ENCODE results near the gene NKX1-2.

Gene NKX1-2

DNA sequence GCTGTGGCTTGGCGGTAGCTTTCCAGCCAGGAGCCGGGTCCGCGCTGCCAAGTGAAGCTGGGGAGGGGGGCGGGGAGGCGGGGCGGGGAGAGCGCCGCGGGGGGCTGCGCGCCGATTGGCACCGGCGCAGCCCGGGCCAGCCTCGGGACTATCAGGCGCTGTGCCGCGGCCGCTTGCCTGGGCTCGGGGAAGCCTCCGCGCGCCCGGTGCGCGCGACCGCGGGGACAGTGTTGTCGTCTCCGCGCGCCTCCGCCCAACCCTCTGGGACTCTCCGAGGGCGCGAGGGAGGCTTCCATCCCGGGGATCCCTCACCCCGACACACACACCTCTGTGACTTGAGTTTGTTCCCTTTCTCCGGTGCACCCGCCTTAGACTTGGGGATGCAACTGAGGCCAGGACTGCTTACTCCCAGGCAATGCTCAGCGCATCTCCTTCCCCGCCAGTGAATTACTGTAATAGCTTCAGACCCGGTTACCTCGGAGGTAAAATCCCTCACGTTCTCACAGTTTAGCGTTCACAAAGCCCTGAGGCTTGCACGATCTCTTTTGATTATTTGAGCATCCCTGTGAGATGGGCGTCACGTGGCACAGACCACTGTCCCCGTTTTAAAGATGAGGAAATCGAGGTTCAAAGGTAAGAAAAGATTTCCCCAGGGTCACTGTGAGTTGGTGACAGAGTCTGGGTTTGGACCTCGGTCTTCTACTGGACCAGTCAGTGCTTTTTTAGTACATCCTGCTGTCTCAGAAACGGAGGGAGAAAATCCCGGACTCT, at the start of gene NKX1-2:
Gene NKX1-2 (minus strand): TSS at position 24 of the 771 bp plus-strand sequence. CDS start 92 bp downstream, outside the sequence.
- DNase-seq (ENCODE audit: low read depth in 1 of 2, low spot score in 1 of 2), result no peak

DNA sequence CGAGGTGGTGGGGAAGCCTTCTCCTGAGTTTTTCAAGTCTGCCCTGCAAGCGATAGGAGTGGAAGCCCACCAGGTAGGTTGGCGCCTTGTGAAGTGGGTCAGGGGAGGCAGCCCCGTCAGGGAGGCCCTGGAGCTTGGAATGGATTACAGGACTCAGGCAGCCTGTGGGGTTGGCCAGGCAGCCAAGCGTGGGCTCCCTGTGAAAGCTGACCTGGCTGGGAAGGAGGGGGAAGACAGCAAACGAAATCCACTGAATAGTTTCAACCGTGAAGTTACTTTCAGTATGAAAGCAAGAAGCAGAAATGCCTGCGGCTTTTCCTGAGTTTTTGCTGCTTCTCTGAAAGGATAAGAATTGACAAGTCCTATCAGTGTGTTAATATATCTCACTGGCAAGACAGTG, 48.2 kb upstream of the NKX1-2 start:
- no peak for DNase-seq (ENCODE audit: low read depth in 1 of 2, low spot score in 1 of 2)

GRCh38 chr10:124497196-124497881, 47.5 kb upstream of the NKX1-2 start:
- DNase-seq (ENCODE audit: low read depth in 1 of 2, low spot score in 1 of 2), result no peak

DNA sequence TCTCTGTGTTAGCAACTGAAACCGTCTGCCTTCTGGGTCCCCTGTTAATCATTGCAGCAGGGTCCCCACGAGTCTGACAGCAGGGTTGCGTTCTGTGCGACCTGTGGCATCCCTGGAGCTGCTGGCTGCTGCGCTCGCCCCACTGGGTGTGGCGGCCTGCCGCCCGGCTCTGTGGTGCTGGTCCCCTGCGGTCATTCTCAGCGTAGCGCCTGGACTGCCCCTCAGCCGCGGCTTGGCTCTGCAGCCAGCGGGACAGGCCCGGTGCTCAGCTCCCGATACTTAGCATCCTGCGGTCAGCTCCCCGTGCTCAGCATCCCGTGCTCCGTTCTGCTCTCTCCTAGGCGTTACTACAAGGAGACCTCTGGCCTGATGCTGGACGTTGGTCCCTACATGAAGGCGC, 46.8 kb upstream of the NKX1-2 start:
- DNase-seq (ENCODE audit: low read depth in 1 of 2, low spot score in 1 of 2), result no peak

- DNase-seq (ENCODE audit: low read depth in 1 of 2, low spot score in 1 of 2), result no peak
Measured at GRCh38 chr10:124496150-124496549, 46.3 kb upstream of the NKX1-2 start.

GRCh38 chr10:124495725-124496124, 45.9 kb upstream of the NKX1-2 start:
- DNase-seq (ENCODE audit: low read depth in 1 of 2, low spot score in 1 of 2), result no peak

DNA sequence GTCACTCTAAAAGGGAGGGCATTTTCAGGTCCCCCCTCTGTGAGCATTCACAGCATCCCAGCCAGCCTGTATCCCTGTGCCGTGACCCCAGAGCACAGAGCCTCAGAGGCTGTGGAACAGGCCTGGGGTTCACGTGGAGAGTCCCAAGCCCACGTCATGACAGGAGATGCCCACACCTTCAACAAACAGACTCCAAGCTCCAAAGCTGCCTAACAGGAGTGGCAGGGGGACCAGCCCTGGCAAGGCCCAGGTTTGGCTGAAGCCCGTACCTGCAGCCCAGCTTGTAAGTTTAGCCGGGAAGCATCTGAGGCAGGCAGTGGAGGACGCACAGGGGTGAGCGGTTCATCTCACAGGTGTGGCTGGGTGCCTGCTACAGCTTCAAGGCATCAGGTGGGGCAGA, 45.3 kb upstream of the NKX1-2 start:
- DNase-seq (ENCODE audit: low read depth in 1 of 2, low spot score in 1 of 2), result no peak

- no peak for DNase-seq (ENCODE audit: low read depth in 1 of 2, low spot score in 1 of 2)
Measured at GRCh38 chr10:124494046-124494807, 44.4 kb upstream of the NKX1-2 start.

DNA sequence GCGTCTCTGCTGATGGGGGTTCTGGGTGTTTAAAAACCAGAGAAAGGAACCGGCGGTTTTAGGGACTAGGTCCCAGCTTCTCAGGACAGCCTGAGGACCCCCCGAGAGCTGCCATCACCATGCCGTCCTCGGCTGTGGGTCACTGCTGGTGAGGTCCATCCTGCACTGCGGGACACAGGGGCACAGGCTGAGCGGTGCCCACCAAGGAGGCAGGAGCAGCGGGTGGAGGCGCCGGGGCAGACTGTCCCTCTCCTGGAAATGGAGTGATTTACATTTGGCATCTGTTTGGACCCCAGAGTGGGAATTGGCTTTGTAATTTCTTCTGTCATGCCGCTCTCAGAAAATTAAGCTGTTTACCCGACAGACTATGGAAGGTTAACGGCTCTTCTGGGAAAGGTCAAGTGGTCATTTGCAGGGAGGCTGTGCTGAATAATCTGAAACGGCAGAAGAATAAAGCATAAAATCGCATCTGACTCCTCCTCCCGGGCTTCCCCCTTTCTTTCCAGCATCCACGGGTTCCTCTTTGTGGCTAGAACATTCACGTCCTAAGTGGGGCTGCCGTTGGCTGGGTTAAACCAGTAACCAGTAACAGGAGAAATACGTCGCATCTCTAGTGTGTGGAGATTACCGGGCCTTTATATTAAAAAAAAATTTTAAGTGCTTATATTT, 43.5 kb upstream of the NKX1-2 start:
- no peak for DNase-seq (ENCODE audit: low read depth in 1 of 2, low spot score in 1 of 2)

- DNase-seq (ENCODE audit: low read depth in 1 of 2, low spot score in 1 of 2), result no peak
Measured at GRCh38 chr10:124492266-124492665, 42.4 kb upstream of the NKX1-2 start.

- DNase-seq (ENCODE audit: low read depth in 1 of 2, low spot score in 1 of 2), result no peak
Measured at GRCh38 chr10:124491105-124491504, 41.3 kb upstream of the NKX1-2 start.

DNA sequence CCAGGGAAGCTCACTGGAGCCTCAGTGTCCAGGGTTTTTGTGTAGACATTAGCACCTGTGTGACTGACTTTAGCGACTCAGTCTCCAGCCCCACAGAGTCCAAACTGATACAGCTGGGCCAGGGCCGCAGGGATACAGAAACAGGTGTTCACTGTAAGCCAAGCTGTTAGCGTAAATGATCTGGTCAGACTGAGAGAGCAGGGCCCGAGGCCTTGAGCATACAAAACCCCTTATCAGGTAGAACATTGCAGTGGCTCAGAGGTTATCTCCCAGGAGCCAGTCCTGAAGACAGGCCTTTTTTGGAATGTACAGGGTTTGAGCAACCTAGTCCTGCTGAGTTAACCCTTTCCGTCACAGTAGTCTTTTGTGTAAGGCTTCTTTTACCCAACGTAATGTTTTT, 36.8 kb upstream of the NKX1-2 start:
- no peak for DNase-seq (ENCODE audit: low read depth in 1 of 2, low spot score in 1 of 2)

- DNase-seq (ENCODE audit: low read depth in 1 of 2, low spot score in 1 of 2), result no peak
Measured at GRCh38 chr10:124484661-124485060, 34.8 kb upstream of the NKX1-2 start.

GRCh38 chr10:124484031-124484430, 34.2 kb upstream of the NKX1-2 start:
- DNase-seq (ENCODE audit: low read depth in 1 of 2, low spot score in 1 of 2), result no peak

DNA sequence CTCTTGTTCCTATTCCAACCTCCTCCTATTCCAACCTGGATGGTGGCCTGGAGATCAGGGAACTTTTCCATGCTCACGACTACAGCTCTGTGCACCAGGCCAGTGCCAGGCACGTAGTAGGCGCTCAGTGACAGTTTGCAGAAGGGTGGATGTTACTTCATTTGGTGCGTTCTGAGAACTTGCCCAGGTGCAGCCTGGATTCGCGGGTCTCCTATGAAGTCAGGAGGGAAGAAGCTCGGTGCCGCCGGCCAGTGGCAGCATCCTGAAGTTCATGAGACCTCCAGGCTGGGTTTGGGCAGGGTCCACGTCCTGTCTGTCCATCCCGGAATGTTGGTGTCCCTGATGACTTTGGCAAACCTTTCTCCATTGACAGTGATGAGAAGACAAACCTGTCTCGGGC, 33.0 kb upstream of the NKX1-2 start:
- no peak for DNase-seq (ENCODE audit: low read depth in 1 of 2, low spot score in 1 of 2)

DNA sequence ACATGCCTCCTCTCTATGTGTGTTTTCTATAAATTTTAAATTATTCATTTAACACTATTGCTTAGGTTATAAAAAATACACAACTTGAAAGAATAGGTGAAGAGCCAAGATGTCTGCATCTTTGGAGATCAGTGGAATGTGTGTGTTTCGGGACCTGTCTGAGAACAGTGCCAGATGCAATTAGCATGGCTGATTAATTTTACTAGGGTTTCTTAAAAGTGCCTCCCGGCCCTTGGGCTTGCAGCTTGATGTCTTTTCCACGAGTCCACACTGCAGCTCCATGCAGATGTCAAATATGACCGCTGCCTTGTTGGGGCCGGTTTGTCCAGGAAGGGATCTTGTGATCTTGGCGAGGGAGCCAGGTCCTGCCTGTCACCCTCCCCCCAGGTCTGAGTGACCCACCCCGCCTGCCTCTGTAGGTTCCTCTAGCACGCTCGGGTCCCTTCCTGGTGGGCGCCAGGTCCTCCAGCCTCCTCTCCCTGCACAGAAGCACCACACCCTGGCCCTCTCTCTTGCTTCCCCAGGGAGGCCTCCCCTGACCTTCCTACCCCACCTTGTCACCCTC, 32.5 kb upstream of the NKX1-2 start:
- no peak for DNase-seq (ENCODE audit: low read depth in 1 of 2, low spot score in 1 of 2)

GRCh38 chr10:124481717-124482116, 31.9 kb upstream of the NKX1-2 start:
- DNase-seq (ENCODE audit: low read depth in 1 of 2, low spot score in 1 of 2), result no peak

DNA sequence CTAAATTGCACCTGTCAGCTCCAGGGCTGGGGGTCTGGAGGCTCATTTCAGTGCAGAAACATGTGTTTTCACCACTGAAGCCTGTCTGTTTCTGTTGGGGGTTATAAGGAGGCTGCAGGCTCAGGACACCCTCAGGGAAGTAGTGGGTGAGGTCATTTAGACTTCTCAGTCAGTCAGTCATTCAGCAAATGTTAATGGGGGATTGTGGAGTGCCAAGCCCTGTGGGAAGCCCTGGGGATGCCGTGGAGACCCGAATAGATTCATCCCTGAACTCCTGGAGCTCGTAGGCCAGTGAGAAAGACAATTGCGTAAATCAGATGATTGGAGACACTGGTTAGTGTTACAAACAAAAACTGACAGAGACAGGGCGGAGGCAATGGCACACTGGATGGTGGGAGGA, 31.0 kb upstream of the NKX1-2 start:
- no peak for DNase-seq (ENCODE audit: low read depth in 1 of 2, low spot score in 1 of 2)

DNA sequence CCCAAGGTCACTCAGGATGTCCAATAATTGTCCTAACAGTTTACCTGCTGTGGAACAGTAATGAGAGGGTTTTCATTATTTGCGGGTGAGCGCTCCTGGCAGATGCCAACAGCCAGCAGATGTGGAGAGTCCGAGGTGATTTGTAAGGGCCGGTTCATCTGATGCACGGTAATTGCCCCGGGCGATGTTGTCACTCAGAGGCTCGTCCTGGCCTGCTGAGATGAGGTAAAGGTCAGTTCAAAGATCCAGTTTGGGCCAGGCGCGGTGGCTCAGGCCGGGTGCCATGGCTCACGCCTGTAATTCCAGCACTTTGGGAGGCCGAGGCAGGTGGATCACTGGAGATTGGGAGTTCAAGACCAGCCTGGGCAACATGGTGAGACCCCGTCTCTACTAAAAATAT, 28.7 kb upstream of the NKX1-2 start:
- DNase-seq (ENCODE audit: low read depth in 1 of 2, low spot score in 1 of 2), result no peak

- DNase-seq (ENCODE audit: low read depth in 1 of 2, low spot score in 1 of 2), result no peak
Measured at GRCh38 chr10:124477614-124478363, 28.0 kb upstream of the NKX1-2 start.

Data from stimulated activated CD4-positive, alpha-beta T cell treated with anti-CD3 and anti-CD28 coated beads, Interleukin-15, amount 100 ng/mL, for 1 hour (primary cell).